Testis (tissue), 2 donors: ENCODE data around the gene PSMG2.

ENCODE experiments used
- POLR2A ChIP-seq: fragments of 450-650 bp; IDR thresholded peaks from one replicate; pipeline ENCODE4 v1.6.1; 2017; ENCODE audit warnings: antibody characterized with exemption, mild to moderate bottlenecking, moderate library complexity
- TF ChIP-seq, protein P1 (sequence below), 3 experiments: fragments of 450-650 bp in 2 of 3; fragments of 200-600 bp in 1 of 3; sonication (generic) in 1 of 3; IDR thresholded peaks; one replicate each; pipeline ENCODE4 v1.5.1; 2016 to 2019; ENCODE audit warnings: antibody characterized with exemption in 3 of 3, mild to moderate bottlenecking in 2 of 3, moderate library complexity in 1 of 3

DNA sequence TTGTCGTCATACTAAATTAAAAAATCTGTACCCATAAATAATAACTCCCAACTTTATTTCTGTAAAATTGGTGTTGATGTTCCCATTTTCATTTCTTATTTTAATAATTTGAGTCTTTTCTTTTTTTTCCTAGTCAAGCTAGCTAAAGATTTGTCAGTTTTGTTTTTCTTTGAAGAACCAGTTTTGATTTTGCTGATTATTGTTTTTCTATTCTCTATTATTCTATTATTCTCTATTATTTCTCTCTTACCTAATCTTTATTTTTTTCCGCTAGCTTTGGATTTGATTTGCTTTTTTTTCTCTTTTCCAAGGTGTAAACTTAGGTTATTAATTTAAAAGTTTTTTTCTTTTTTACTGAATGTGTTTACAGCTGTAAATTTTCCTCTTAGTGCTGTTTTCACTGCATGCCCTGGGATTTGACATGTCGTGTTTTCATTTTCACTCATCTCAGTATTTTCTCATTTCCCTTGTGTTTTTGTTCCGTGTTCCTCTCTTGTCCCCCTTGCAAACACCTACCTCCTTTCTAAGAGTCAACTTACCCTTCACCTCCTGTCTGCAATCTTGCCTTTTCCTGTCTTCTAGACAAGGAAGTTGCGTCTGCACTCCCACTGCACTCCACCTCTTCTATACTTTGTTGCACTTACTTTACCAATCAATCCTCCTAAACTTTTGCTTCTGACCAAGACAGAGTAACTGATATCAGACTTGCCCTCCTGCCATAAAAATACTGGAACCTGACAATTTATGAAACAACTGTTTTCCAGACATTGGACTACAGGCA, 18.8 kb downstream of the PSMG2 start:
- TF ChIP-seq POLR2A, result no peak
- TF ChIP-seq, protein P1, sequence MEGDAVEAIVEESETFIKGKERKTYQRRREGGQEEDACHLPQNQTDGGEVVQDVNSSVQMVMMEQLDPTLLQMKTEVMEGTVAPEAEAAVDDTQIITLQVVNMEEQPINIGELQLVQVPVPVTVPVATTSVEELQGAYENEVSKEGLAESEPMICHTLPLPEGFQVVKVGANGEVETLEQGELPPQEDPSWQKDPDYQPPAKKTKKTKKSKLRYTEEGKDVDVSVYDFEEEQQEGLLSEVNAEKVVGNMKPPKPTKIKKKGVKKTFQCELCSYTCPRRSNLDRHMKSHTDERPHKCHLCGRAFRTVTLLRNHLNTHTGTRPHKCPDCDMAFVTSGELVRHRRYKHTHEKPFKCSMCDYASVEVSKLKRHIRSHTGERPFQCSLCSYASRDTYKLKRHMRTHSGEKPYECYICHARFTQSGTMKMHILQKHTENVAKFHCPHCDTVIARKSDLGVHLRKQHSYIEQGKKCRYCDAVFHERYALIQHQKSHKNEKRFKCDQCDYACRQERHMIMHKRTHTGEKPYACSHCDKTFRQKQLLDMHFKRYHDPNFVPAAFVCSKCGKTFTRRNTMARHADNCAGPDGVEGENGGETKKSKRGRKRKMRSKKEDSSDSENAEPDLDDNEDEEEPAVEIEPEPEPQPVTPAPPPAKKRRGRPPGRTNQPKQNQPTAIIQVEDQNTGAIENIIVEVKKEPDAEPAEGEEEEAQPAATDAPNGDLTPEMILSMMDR (IDR thresholded peaks at IDR 0.05), result no peak
